Esophagus muscularis mucosa (tissue), 3 donors: Measurements from ENCODE around the gene ANTKMT.

ENCODE experiments used
- CTCF ChIP-seq, 3 experiments: fragments of 200-600 bp in 2 of 3; fragments of 450-650 bp in 1 of 3; sonication (generic) in 2 of 3; IDR thresholded peaks; one replicate each; pipeline ENCODE4 v1.5.1; 2017 to 2019; ENCODE audit warnings: antibody characterized with exemption in 3 of 3, mild to moderate bottlenecking in 2 of 3, moderate library complexity in 1 of 3
- EP300 ChIP-seq: sonication (generic); formaldehyde crosslinking; IDR thresholded peaks from one replicate; pipeline ENCODE4 v1.6.1; 2017; ENCODE audit warnings: antibody characterized with exemption

- no peak for TF ChIP-seq EP300
- TF ChIP-seq CTCF (IDR thresholded peaks at IDR 0.05): no peak
These were observed 3.3 kb upstream of the ANTKMT start for GRCh38 chr16:717450-718245.
